ENCODE results near the gene MT1HL1.
"Not testable (repeated sequence)": the region's sequence is repeated elsewhere in the genome, so short reads cannot be mapped to it uniquely, and the experiment has no call there.

The MT1HL1 gene

DNA sequence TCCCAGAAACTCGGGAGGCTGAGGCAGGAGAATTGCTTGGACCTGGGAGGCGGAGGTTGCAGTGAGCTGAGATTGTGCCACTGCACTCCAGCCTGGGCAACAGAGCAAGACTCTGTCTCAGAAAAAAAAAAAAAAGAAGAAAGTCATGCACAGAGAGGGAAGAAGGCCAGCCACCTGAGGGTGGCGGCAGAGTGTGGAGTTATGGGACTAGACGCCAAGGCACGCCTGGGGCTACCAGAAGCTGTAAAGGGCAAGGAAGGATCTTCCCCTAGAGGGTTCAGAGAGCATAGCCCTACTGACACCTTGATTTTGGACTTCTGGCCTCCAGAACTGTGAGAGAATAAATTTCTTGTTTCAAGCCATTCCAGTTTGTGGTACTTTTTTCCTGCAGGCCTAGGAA is 30.2 kb downstream of the MT1HL1 start:
- not testable (repeated sequence) for FAIRE-seq

DNA sequence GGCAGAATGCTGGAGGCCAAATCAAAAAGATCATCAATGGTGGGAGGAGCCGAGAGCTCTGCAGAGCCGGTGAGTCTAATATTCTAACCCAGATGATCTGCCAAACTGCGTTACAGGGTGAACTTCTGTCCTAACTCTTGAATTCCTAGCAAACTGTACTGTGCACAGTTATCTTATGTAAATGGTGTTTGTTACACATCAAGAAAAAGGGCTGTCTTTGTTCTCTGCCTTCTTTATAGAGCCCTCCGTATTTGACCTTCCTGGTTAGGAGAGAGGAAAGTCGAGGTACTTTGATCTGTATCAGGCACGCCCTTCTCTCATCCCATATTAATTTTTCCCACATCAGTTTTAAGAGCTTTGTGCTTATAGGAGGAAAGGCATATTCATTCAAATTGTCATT is 37.6 kb downstream of the MT1HL1 start:
- FAIRE-seq = no peak

DNA sequence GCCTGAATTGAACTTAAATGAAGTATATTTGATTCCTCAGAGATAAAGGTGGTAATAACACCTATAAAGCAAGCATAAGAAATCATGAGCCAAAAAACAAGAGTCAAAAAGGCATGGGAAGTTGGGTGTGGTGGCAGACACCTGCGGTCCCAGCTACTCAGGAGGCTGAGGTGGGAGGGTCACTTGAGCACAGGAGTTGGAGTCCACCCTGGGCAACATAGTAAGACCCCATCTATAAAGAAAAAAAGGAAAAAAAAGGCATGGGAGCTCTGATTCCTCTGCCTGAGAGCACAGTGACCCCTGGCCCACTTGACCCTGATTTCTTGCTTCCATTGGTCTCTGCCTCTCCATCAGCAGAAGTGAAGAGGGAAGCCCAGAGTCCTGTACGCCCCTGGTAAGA is 40.3 kb downstream of the MT1HL1 start:
- FAIRE-seq = no peak

DNA sequence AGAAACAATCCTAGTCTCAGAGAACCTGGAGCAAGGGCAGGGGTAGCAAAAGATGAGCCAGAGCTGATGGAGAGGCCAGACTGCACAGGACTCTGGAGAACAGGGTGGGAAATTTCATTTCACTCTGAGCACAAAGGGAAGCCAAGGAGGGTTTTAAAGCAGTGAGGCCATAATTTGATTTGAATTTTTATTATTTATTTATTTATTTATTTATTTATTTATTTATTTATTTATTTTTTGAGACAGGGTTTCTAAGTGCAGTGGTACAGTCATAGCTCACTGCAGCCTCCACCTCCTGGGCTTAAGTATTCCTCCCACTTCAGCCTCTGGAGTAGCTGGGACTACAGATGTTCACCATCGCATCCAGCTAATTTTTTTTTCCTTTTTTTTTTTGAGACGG is 45.1 kb downstream of the MT1HL1 start:
- FAIRE-seq = no peak

DNA sequence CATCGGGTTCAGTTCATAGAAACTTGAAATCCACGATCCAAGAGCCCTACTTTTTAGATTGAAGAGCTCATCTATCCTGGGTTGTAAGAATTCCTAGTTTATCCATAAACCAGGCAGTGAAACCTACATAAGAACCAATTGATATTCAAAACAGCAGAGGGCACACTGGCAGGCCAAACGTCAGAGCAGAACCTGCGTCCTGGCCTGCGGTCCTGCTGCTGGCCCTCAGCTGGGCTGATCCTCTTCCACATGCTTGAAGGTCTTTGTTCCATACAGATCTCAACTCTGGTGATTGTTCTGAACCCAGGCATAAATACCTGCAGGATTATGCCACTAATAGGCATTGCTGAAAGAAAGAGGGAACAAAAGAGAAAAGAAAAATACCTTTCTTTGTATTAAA is 47.0 kb downstream of the MT1HL1 start:
- FAIRE-seq = no peak
